HCT116 (cell line): ENCODE data around the gene SEPTIN3. TPM values are rescaled to one million over a fixed set of nuclear protein-coding genes. Genes with fewer than 3 reads are reported as not detected.
A peak's percentile ranks its signal among the peaks of the same experiment; 100 is the strongest.

ENCODE experiments used
- ATAC-seq: fragments of 200-7000 bp; cut with Tn5 transposase; 2 replicates; pipeline ENCODE4 v1.9.1; 2020; ENCODE audit warnings: mild to moderate bottlenecking, moderate library complexity
- BruUV-seq: library from RNA; stranded (reverse); fragments of 400-500 nt; replicated peaks from 2 replicates; lab custom pipeline; 2021; lab: Mats Ljungman, UMichigan
- CTCF ChIA-PET: fragments of 300-600 bp; sonication (Branson Sonifier 250); formaldehyde crosslinking; loops from one replicate; lab custom pipeline; 2021; ENCODE audit warnings: antibody characterized with exemption; lab: Charles Lee
- POLR2A ChIA-PET: fragments of 300-600, 350-600 bp; sonication (Branson Sonifier 250); formaldehyde crosslinking; loops from one replicate; lab custom pipeline; 2021; ENCODE audit warnings: antibody characterized with exemption; lab: Charles Lee
- RAD21 ChIA-PET, 2 experiments: fragments of 300-600 bp; sonication (Branson Sonifier 250); formaldehyde crosslinking; loops; one replicate each; lab custom pipeline; 2023; ENCODE audit warnings: low total read pairs in 2 of 2; ENCODE audit not compliant: uncharacterized antibody in 2 of 2, unreplicated experiment in 2 of 2, low non-redundant PET in 1 of 2; lab: Charles Lee
- DNase-seq: peaks from one replicate; pipeline ENCODE4 v3.0.0-alpha.2; 2010; ENCODE audit warnings: low read depth, low spot score
- H2AFZ ChIP-seq: fragments of 200-600 bp; shearing (Covaris generic), sonication (generic); 2 replicates; pipeline ENCODE4 v1.6.1; 2017; ENCODE audit warnings: low read depth, mixed run types, mixed read lengths, antibody characterized with exemption, low read length; ENCODE audit not compliant: poor library complexity, severe bottlenecking
- H3K27ac ChIP-seq: 2 replicates; pipeline ENCODE4 v1.5.1; 2012; ENCODE audit warnings: low read depth, low read length
- H3K27me3 ChIP-seq: fragments of 200-600 bp; sonication (generic); 2 replicates; pipeline ENCODE4 v1.6.1; 2016; ENCODE audit warnings: mixed run types, low read length, mixed read lengths; ENCODE audit not compliant: insufficient read depth
- H3K36me3 ChIP-seq, 2 experiments: fragments of 200-500 bp in 1 of 2; fragments of 200-600 bp in 1 of 2; sonication (Bioruptor generic) in 1 of 2; sonication (generic) in 1 of 2; 2 replicates each; pipeline versions ENCODE4 v1.5.1 to v1.6.1; 2014 to 2016; ENCODE audit warnings: low read length in 2 of 2, inconsistent platforms in 1 of 2, mixed read lengths in 1 of 2, mixed run types in 1 of 2; ENCODE audit not compliant: insufficient read depth in 2 of 2, control insufficient read depth in 1 of 2
- H3K4me1 ChIP-seq, 2 experiments: fragments of 200-600 bp in 1 of 2; sonication (generic) in 1 of 2; 2 replicates each; pipeline versions ENCODE4 v1.5.1 to v1.6.1; 2012 to 2017; ENCODE audit warnings: low read length in 2 of 2, inconsistent platforms in 1 of 2, mild to moderate bottlenecking in 1 of 2, mixed read lengths in 1 of 2, mixed run types in 1 of 2, moderate library complexity in 1 of 2; ENCODE audit not compliant: insufficient read depth in 2 of 2, control insufficient read depth in 1 of 2
- H3K4me2 ChIP-seq: fragments of 200-600 bp; sonication (generic); 2 replicates; pipeline ENCODE4 v1.6.1; 2017; ENCODE audit warnings: mixed run types, low read length, mixed read lengths
- H3K4me3 ChIP-seq, 2 experiments: fragments of 200-600 bp in 1 of 2; sonication (generic) in 1 of 2; replicated peaks in 1 of 2; 2 replicates each; pipeline ENCODE4 v1.5.1; 2011 to 2016; ENCODE audit warnings: low read length in 2 of 2, control low read depth in 1 of 2, low read depth in 1 of 2, mild to moderate bottlenecking in 1 of 2, mixed read lengths in 1 of 2, mixed run types in 1 of 2
- H3K79me2 ChIP-seq: fragments of 200-600 bp; sonication (generic); 2 replicates; pipeline ENCODE4 v1.6.1; 2017; ENCODE audit warnings: mild to moderate bottlenecking, mixed run types, low read length, moderate library complexity, mixed read lengths; ENCODE audit not compliant: insufficient read depth
- H3K9ac ChIP-seq: fragments of 200-600 bp; sonication (generic); 2 replicates; pipeline ENCODE4 v1.6.1; 2016; ENCODE audit warnings: low read length, mixed read lengths
- H3K9me2 ChIP-seq: fragments of 200-600 bp; sonication (generic), shearing (Covaris generic); 2 replicates; pipeline ENCODE4 v1.6.1; 2017; ENCODE audit warnings: mixed run types, mild to moderate bottlenecking, moderate library complexity; ENCODE audit not compliant: insufficient read depth
- H3K9me3 ChIP-seq, 2 experiments: fragments of 200-500 bp in 1 of 2; fragments of 200-600 bp in 1 of 2; sonication (Bioruptor generic) in 1 of 2; sonication (generic) in 1 of 2; 2 replicates each; pipeline ENCODE4 v1.6.1; 2014 to 2017; ENCODE audit warnings: low read length in 2 of 2, mixed read lengths in 2 of 2, inconsistent platforms in 1 of 2, low read depth in 1 of 2, mild to moderate bottlenecking in 1 of 2, mixed run types in 1 of 2, moderate library complexity in 1 of 2; ENCODE audit not compliant: control insufficient read depth in 1 of 2, insufficient read depth in 1 of 2
- H4K20me1 ChIP-seq: fragments of 200-600 bp; sonication (generic), shearing (Covaris generic); 2 replicates; pipeline ENCODE4 v1.6.1; 2017; ENCODE audit warnings: mixed run types, mild to moderate bottlenecking, moderate library complexity; ENCODE audit not compliant: insufficient read depth
- CEBPB ChIP-seq: IDR thresholded peaks from 2 replicates; pipeline ENCODE4 v1.6.1; 2012; ENCODE audit warnings: low read depth
- EGR1 ChIP-seq: IDR thresholded peaks from 2 replicates; pipeline ENCODE4 v1.6.1; 2012; ENCODE audit warnings: low read depth
- ELF1 ChIP-seq: IDR thresholded peaks from 2 replicates; pipeline ENCODE4 v1.6.1; 2012; ENCODE audit warnings: low read depth, borderline replicate concordance
- POLR2AphosphoS5 ChIP-seq: IDR thresholded peaks from 2 replicates; pipeline ENCODE4 v1.6.1; 2011; ENCODE audit warnings: mild to moderate bottlenecking, low read depth, low read length, moderate library complexity
- ZFX ChIP-seq: fragments of 450-650 bp; IDR thresholded peaks from 2 replicates; pipeline ENCODE4 v1.6.1; 2017
- intact Hi-C: fragments of 100-400 bp; cut with micrococcal nuclease; formaldehyde crosslinking; loops from 2 replicates; pipeline ENCODE4 v1.10.0; 2022
- total RNA-seq: library from RNA; stranded (reverse); gene quantifications from one replicate; pipeline ENCODE4 v1.2.1, GENCODE V29; 2021; ENCODE audit not compliant: unreplicated experiment
- TF ChIP-seq, protein P1 (sequence below), 3 experiments: fragments of 200-600 bp in 1 of 3; sonication (generic) in 1 of 3; IDR thresholded peaks in 2 of 3; conservative IDR thresholded peaks in 1 of 3; 2 replicates each; pipeline ENCODE4 v1.5.1; 2012 to 2017; ENCODE audit warnings: low read depth in 2 of 3, low read length in 2 of 3, antibody characterized with exemption in 1 of 3, borderline replicate concordance in 1 of 3, control low read depth in 1 of 3, mild to moderate bottlenecking in 1 of 3, mixed read lengths in 1 of 3, mixed run types in 1 of 3, moderate library complexity in 1 of 3; ENCODE audit not compliant: insufficient read depth in 1 of 3
- TF ChIP-seq, protein P2 (sequence below): IDR thresholded peaks from 2 replicates; pipeline ENCODE4 v1.6.1; 2011; ENCODE audit warnings: mild to moderate bottlenecking, low read length, moderate library complexity; ENCODE audit not compliant: insufficient replicate concordance; ENCODE audit errors: extremely low read depth

Gene SEPTIN3
- total RNA-seq, 1 experiment from 2014 or later: 9.3 TPM

DNA sequence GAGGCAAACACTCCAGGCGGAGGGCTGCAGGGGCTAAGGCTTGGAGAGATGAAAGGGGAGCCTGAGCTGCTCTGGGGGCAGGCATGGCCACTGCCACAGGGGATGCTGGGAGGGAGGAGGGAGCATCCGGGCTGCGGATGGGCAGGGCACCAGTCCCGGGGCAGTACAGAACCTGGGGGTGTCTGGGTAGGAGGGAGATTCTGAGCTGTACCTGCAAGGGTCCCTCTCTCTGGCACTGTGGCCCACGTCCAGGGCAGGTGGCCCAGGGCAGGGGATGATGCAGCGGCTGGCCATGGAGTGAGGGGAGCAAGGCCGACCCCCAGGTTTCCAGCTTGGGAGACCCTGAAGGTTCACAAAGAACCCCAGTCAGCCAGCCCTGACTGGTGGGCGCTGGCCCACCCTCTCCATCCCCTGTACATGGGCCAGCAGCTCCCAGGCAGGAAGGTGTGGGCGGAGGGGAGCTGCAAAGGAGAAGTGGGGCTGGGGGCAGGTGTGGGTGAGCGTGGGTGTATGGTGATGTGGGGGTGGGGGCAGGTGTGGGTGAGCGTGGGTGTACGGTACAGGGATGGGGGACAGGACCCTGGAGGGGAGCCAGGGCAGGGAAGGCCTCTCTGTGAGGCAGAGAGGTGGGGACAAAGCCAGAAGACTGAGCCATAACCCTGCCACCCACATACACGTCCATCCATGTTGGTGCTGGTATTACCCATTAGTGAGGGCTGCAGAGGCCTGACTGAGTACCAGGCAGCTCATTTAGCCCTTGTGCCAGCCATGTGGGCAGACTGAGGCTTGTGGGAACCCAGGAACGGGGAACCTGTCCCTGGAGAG is 40.4 kb upstream of the SEPTIN3 start:
- no TSS peak for BruUV-seq
- DNase-seq (no peak), ATAC-seq (peak; percentile 13; the same call in 1 of the 2 replicates)
- H3K27ac ChIP-seq: no peak overlapping the region
- H3K9ac ChIP-seq: no peak overlapping the region
- H3K9me3 ChIP-seq: no peaks in the 10 kb centered on the region
- H3K36me3 ChIP-seq: no peaks in the 10 kb centered on the region
- H4K20me1 ChIP-seq: no peaks in the 10 kb centered on the region
- H3K9me2 ChIP-seq: no peaks in the 10 kb centered on the region
- no peak overlapping the region for H2AFZ ChIP-seq
- H3K79me2 ChIP-seq: no peaks in the 10 kb centered on the region
- POLR2A ChIA-PET: no interaction called here
- no peak overlapping the region for H3K4me3 ChIP-seq
- CTCF ChIA-PET: no interaction called here
- no peak overlapping the region for H3K4me2 ChIP-seq
- intact Hi-C loops: no loop called here
- RAD21 ChIA-PET: no interaction called here
- no peak for TF ChIP-seq ZFX
- peaks cover 2 to 7% of the 10 kb centered on the region in 2 experiments; a peak in 1 of 4 replicates for H3K4me1 ChIP-seq
- no peaks in the 10 kb centered on the region for H3K27me3 ChIP-seq

DNA sequence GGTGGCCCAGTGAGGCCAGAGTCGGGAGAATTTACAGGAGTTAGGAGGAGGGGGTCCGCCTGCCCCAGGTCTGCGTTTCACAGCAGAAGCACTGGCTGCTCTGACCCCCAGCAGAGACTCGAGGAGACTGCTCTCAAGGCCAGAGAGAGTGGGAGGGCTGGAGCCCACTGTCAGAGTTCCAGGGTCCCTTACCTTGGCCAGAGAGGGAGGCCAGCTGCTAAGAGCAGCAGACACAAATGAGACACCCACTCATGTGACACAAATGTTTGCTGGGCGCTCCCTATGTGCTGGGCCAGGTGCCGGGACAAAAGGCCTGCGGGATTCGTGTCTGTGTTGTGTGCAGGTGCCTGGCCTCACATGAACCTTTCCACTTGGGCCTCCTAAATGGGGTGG is 39.8 kb upstream of the SEPTIN3 start:
- intact Hi-C loops: no loop called here
- no TSS peak for BruUV-seq

More for the DNA sequence above, 39.8 kb upstream of the SEPTIN3 start:
- ATAC-seq (no peak), DNase-seq (no peak)
- TF ChIP-seq CEBPB (no peak), ZFX (no peak), ELF1 (no peak), POLR2AphosphoS5 (no peak), EGR1 (no peak)
- TF ChIP-seq, protein P1, sequence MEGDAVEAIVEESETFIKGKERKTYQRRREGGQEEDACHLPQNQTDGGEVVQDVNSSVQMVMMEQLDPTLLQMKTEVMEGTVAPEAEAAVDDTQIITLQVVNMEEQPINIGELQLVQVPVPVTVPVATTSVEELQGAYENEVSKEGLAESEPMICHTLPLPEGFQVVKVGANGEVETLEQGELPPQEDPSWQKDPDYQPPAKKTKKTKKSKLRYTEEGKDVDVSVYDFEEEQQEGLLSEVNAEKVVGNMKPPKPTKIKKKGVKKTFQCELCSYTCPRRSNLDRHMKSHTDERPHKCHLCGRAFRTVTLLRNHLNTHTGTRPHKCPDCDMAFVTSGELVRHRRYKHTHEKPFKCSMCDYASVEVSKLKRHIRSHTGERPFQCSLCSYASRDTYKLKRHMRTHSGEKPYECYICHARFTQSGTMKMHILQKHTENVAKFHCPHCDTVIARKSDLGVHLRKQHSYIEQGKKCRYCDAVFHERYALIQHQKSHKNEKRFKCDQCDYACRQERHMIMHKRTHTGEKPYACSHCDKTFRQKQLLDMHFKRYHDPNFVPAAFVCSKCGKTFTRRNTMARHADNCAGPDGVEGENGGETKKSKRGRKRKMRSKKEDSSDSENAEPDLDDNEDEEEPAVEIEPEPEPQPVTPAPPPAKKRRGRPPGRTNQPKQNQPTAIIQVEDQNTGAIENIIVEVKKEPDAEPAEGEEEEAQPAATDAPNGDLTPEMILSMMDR (IDR thresholded peaks at IDR 0.05 in 2 of 3, conservative IDR thresholded peaks at IDR 0.05 in 1 of 3; ENCODE audit: borderline replicate concordance in 1 of 3, insufficient read depth in 1 of 3, low read depth in 2 of 3, low read length in 2 of 3): no peak
- TF ChIP-seq, protein P2, sequence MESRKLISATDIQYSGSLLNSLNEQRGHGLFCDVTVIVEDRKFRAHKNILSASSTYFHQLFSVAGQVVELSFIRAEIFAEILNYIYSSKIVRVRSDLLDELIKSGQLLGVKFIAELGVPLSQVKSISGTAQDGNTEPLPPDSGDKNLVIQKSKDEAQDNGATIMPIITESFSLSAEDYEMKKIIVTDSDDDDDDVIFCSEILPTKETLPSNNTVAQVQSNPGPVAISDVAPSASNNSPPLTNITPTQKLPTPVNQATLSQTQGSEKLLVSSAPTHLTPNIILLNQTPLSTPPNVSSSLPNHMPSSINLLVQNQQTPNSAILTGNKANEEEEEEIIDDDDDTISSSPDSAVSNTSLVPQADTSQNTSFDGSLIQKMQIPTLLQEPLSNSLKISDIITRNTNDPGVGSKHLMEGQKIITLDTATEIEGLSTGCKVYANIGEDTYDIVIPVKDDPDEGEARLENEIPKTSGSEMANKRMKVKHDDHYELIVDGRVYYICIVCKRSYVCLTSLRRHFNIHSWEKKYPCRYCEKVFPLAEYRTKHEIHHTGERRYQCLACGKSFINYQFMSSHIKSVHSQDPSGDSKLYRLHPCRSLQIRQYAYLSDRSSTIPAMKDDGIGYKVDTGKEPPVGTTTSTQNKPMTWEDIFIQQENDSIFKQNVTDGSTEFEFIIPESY: no peak
- no peaks in the 10 kb centered on the region for H3K36me3 ChIP-seq
- no peaks in the 10 kb centered on the region for H3K27me3 ChIP-seq
- no peak overlapping the region for H3K9ac ChIP-seq
- H3K27ac ChIP-seq: no peak overlapping the region
- H3K4me2 ChIP-seq: no peak overlapping the region
- no peaks in the 10 kb centered on the region for H3K79me2 ChIP-seq
- no peaks in the 10 kb centered on the region for H3K9me3 ChIP-seq
- peaks cover 2 to 7% of the 10 kb centered on the region in 2 experiments; a peak in 1 of 4 replicates for H3K4me1 ChIP-seq
- POLR2A ChIA-PET: no interaction called here
- H3K9me2 ChIP-seq: no peaks in the 10 kb centered on the region
- no peak overlapping the region for H3K4me3 ChIP-seq
- RAD21 ChIA-PET: no interaction called here
- CTCF ChIA-PET: no interaction called here
- no peaks in the 10 kb centered on the region for H4K20me1 ChIP-seq
- no peak overlapping the region for H2AFZ ChIP-seq
